ENCODE measurements around the gene HBM. TPM values are rescaled to one million over a fixed set of nuclear protein-coding genes. Genes with fewer than 3 reads are reported as not detected.

HBM gene
- total and polyA plus RNA-seq, 2 donors from 2014 or later: not detected

- no peaks in the 10 kb centered on the region for H3K9me3 ChIP-seq (ENCODE audit: control insufficient read depth in 2 of 3, insufficient read depth in 1 of 3, low read length in 3 of 3)
- DNase-seq: no peak
Observed at GRCh38 chr16:142405-142967, 23.3 kb upstream of the HBM start.

GRCh38 chr16:143047-143446, 22.7 kb upstream of the HBM start:
- Histone ChIP-seq H3K27me3 (ENCODE audit: control insufficient read depth, insufficient read depth, low read length) (no peaks in the 10 kb centered on the region), H3K27ac (ENCODE audit: low read depth in 2 of 2, low read length in 2 of 2) (no peak overlapping the region), H3K4me3 (ENCODE audit: low read length in 3 of 3) (no peak overlapping the region), H3K4me1 (ENCODE audit: control insufficient read depth in 2 of 3, insufficient read depth in 2 of 3, low read depth in 1 of 3, low read length in 3 of 3) (no peaks in the 10 kb centered on the region), H3K9ac (ENCODE audit: low read length in 3 of 3) (no peak overlapping the region), H3K9me3 (ENCODE audit: control insufficient read depth in 2 of 3, insufficient read depth in 1 of 3, low read length in 3 of 3) (no peaks in the 10 kb centered on the region), H3K36me3 (ENCODE audit: control insufficient read depth in 2 of 3, insufficient read depth in 3 of 3, low read length in 3 of 3) (no peaks in the 10 kb centered on the region)
- intact Hi-C loops (cut with DNase I): no loop called here
- TF ChIP-seq CTCF (IDR thresholded peaks at IDR 0.05; ENCODE audit: borderline replicate concordance, extremely low read depth, insufficient read depth): no peak
- DNase-seq (no peak), FAIRE-seq (no peak)

More at GRCh38 chr16:142405-142967, 23.3 kb upstream of the HBM start:
- no peaks in the 10 kb centered on the region for H3K27me3 ChIP-seq (ENCODE audit: control insufficient read depth, insufficient read depth, low read length)
- H3K9ac ChIP-seq (ENCODE audit: low read length in 3 of 3): no peak overlapping the region
- intact Hi-C loops (cut with DNase I): no loop called here
- no peak overlapping the region for H3K27ac ChIP-seq (ENCODE audit: low read depth in 2 of 2, low read length in 2 of 2)
- H3K4me1 ChIP-seq (ENCODE audit: control insufficient read depth in 2 of 3, insufficient read depth in 2 of 3, low read depth in 1 of 3, low read length in 3 of 3): no peaks in the 10 kb centered on the region
- H3K36me3 ChIP-seq (ENCODE audit: control insufficient read depth in 2 of 3, insufficient read depth in 3 of 3, low read length in 3 of 3): no peaks in the 10 kb centered on the region
- no peak for FAIRE-seq
- no peak overlapping the region for H3K4me3 ChIP-seq (ENCODE audit: low read length in 3 of 3)
- no peak for TF ChIP-seq CTCF (IDR thresholded peaks at IDR 0.05; ENCODE audit: borderline replicate concordance, extremely low read depth, insufficient read depth)

- no peak for FAIRE-seq
- H3K4me3 ChIP-seq (ENCODE audit: low read length in 3 of 3): no peak overlapping the region
- TF ChIP-seq CTCF (IDR thresholded peaks at IDR 0.05; ENCODE audit: borderline replicate concordance, extremely low read depth, insufficient read depth): no peak
- H3K9me3 ChIP-seq (ENCODE audit: control insufficient read depth in 2 of 3, insufficient read depth in 1 of 3, low read length in 3 of 3): no peaks in the 10 kb centered on the region
- H3K27me3 ChIP-seq (ENCODE audit: control insufficient read depth, insufficient read depth, low read length): no peaks in the 10 kb centered on the region
- intact Hi-C loops (cut with DNase I): no loop called here
- H3K27ac ChIP-seq (ENCODE audit: low read depth in 2 of 2, low read length in 2 of 2): no peak overlapping the region
- DNase-seq: no peak
- H3K4me1 ChIP-seq (ENCODE audit: control insufficient read depth in 2 of 3, insufficient read depth in 2 of 3, low read depth in 1 of 3, low read length in 3 of 3): no peaks in the 10 kb centered on the region
- no peaks in the 10 kb centered on the region for H3K36me3 ChIP-seq (ENCODE audit: control insufficient read depth in 2 of 3, insufficient read depth in 3 of 3, low read length in 3 of 3)
- H3K9ac ChIP-seq (ENCODE audit: low read length in 3 of 3): no peak overlapping the region
Observed at GRCh38 chr16:143456-143855, 22.3 kb upstream of the HBM start.

GRCh38 chr16:144797-145252, 21.0 kb upstream of the HBM start:
- FAIRE-seq: no peak

More at GRCh38 chr16:144797-145252, 21.0 kb upstream of the HBM start:
- no peaks in the 10 kb centered on the region for H3K4me1 ChIP-seq (ENCODE audit: control insufficient read depth in 2 of 3, insufficient read depth in 2 of 3, low read depth in 1 of 3, low read length in 3 of 3)
- H3K9ac ChIP-seq (ENCODE audit: low read length in 3 of 3): no peak overlapping the region
- no peak overlapping the region for H3K27ac ChIP-seq (ENCODE audit: low read depth in 2 of 2, low read length in 2 of 2)
- no peak for DNase-seq
- no peaks in the 10 kb centered on the region for H3K9me3 ChIP-seq (ENCODE audit: control insufficient read depth in 2 of 3, insufficient read depth in 1 of 3, low read length in 3 of 3)
- TF ChIP-seq CTCF (IDR thresholded peaks at IDR 0.05; ENCODE audit: borderline replicate concordance, extremely low read depth, insufficient read depth): no peak
- no peaks in the 10 kb centered on the region for H3K27me3 ChIP-seq (ENCODE audit: control insufficient read depth, insufficient read depth, low read length)
- intact Hi-C loops (cut with DNase I): no loop called here
- H3K4me3 ChIP-seq (ENCODE audit: low read length in 3 of 3): no peak overlapping the region
- no peaks in the 10 kb centered on the region for H3K36me3 ChIP-seq (ENCODE audit: control insufficient read depth in 2 of 3, insufficient read depth in 3 of 3, low read length in 3 of 3)

Measured in kidney (tissue), 14 donors.